HEK293 (cell line): ENCODE measurements around the gene SHBG.

ENCODE experiments used
- CTCF ChIA-PET: fragments of 350-600 bp; formaldehyde crosslinking; extraction: SDS; loops from one replicate; lab custom pipeline; 2021; ENCODE audit warnings: antibody characterized with exemption; lab: Yijun Ruan, JAX
- POLR2A ChIA-PET: fragments of 300-600 bp; formaldehyde crosslinking; extraction: SDS; loops from one replicate; lab custom pipeline; 2020; ENCODE audit warnings: antibody characterized with exemption, inconsistent platforms; lab: Yijun Ruan, JAX
- H3K27ac ChIP-seq: fragments of 200-500 bp; sonication (Bioruptor generic); 2 replicates; pipeline ENCODE4 v1.5.1; 2014; ENCODE audit warnings: low read depth, low read length, control low read depth, inconsistent platforms; ENCODE audit errors: extremely low read depth
- H3K36me3 ChIP-seq, 2 experiments: fragments of 200-500 bp in 1 of 2; sonication (Bioruptor generic) in 1 of 2; 1 replicate in 1 of 2; 2 replicates in 1 of 2; pipeline ENCODE4 v1.5.1; 2014 to 2017; ENCODE audit warnings: inconsistent platforms in 2 of 2, low read length in 2 of 2; ENCODE audit not compliant: control insufficient read depth in 2 of 2, insufficient read depth in 1 of 2
- H3K4me1 ChIP-seq: fragments of 200-500 bp; sonication (Bioruptor generic); 2 replicates; pipeline ENCODE4 v1.5.1; 2014; ENCODE audit warnings: mild to moderate bottlenecking, low read length, inconsistent platforms; ENCODE audit not compliant: control insufficient read depth, insufficient read depth
- H3K4me3 ChIP-seq: 2 replicates; pipeline ENCODE4 v1.5.1; 2011; ENCODE audit warnings: low read depth, mild to moderate bottlenecking, control low read depth, low read length, moderate library complexity
- H3K9me3 ChIP-seq: fragments of 200-500 bp; sonication (Bioruptor generic); 2 replicates; pipeline ENCODE4 v1.5.1; 2014; ENCODE audit warnings: low read depth, low read length, inconsistent platforms; ENCODE audit not compliant: control insufficient read depth, insufficient read depth
- BCL11A ChIP-seq: fragments of 450-650 bp; formaldehyde crosslinking; IDR thresholded peaks from 2 replicates; pipeline ENCODE4 v1.5.1; 2016; ENCODE audit warnings: low read depth, missing biosample characterization, missing genetic modification characterization
- HIC1 ChIP-seq: fragments of 450-650 bp; formaldehyde crosslinking; IDR thresholded peaks from 2 replicates; pipeline ENCODE4 v1.5.1; 2016; ENCODE audit warnings: missing biosample characterization, missing genetic modification characterization
- HOXA7 ChIP-seq: sonication (generic); formaldehyde crosslinking; IDR thresholded peaks from 2 replicates; pipeline ENCODE4 v1.8.1; 2022; ENCODE audit warnings: missing genetic modification reagents, borderline replicate concordance
- IKZF3 ChIP-seq: fragments of 450-650 bp; IDR thresholded peaks from 2 replicates; pipeline ENCODE4 v1.5.0; 2018; ENCODE audit warnings: missing biosample characterization, mild to moderate bottlenecking, missing genetic modification characterization, moderate library complexity
- MEIS1 ChIP-seq: sonication (generic); formaldehyde crosslinking; IDR thresholded peaks from 2 replicates; pipeline ENCODE4 v1.8.1; 2022; ENCODE audit warnings: missing genetic modification reagents, mild to moderate bottlenecking, borderline replicate concordance
- PATZ1 ChIP-seq: fragments of 450-650 bp; formaldehyde crosslinking; IDR thresholded peaks from 2 replicates; pipeline ENCODE4 v1.5.1; 2016; ENCODE audit warnings: missing biosample characterization, missing genetic modification characterization
- SETDB1 ChIP-seq: IDR thresholded peaks from one replicate; pipeline ENCODE4 v1.6.1; 2017; ENCODE audit warnings: mild to moderate bottlenecking, low read length, moderate library complexity, mixed read lengths; ENCODE audit not compliant: insufficient read length
- SP2 ChIP-seq: fragments of 450-650 bp; formaldehyde crosslinking; IDR thresholded peaks from 2 replicates; pipeline ENCODE4 v1.5.1; 2016; ENCODE audit warnings: missing biosample characterization, missing genetic modification characterization
- ZBTB8A ChIP-seq: fragments of 450-650 bp; formaldehyde crosslinking; IDR thresholded peaks from 2 replicates; pipeline ENCODE4 v1.5.1; 2016; ENCODE audit warnings: missing biosample characterization, missing genetic modification characterization
- ZNF121 ChIP-seq: fragments of 450-650 bp; formaldehyde crosslinking; IDR thresholded peaks from 2 replicates; pipeline ENCODE4 v1.5.1; 2016; ENCODE audit warnings: missing biosample characterization, missing genetic modification characterization
- ZNF221 ChIP-seq: fragments of 450-650 bp; formaldehyde crosslinking; IDR thresholded peaks from 2 replicates; pipeline ENCODE4 v1.5.1; 2017; ENCODE audit warnings: missing biosample characterization, missing genetic modification characterization, borderline replicate concordance
- ZNF280C ChIP-seq: fragments of 450-650 bp; formaldehyde crosslinking; IDR thresholded peaks from 2 replicates; pipeline ENCODE4 v1.5.1; 2016; ENCODE audit warnings: missing biosample characterization, missing genetic modification characterization
- ZNF311 ChIP-seq: fragments of 450-650 bp; formaldehyde crosslinking; IDR thresholded peaks from 2 replicates; pipeline ENCODE4 v1.5.1; 2017; ENCODE audit warnings: missing biosample characterization, missing genetic modification characterization, borderline replicate concordance
- ZNF416 ChIP-seq: fragments of 450-650 bp; formaldehyde crosslinking; IDR thresholded peaks from 2 replicates; pipeline ENCODE4 v1.5.1; 2016; ENCODE audit warnings: missing biosample characterization, missing genetic modification characterization
- ZNF473 ChIP-seq: fragments of 450-650 bp; formaldehyde crosslinking; IDR thresholded peaks from 2 replicates; pipeline ENCODE4 v1.5.1; 2017; ENCODE audit warnings: missing biosample characterization, missing genetic modification characterization
- ZNF510 ChIP-seq: fragments of 450-650 bp; formaldehyde crosslinking; IDR thresholded peaks from 2 replicates; pipeline ENCODE4 v1.5.1; 2018; ENCODE audit warnings: mild to moderate bottlenecking, missing genetic modification characterization, missing biosample characterization; ENCODE audit not compliant: insufficient replicate concordance
- ZNF596 ChIP-seq: fragments of 450-650 bp; IDR thresholded peaks from 2 replicates; pipeline ENCODE4 v1.5.0; 2018; ENCODE audit warnings: missing biosample characterization, mild to moderate bottlenecking, missing genetic modification characterization, moderate library complexity
- ZNF658 ChIP-seq: fragments of 450-650 bp; formaldehyde crosslinking; IDR thresholded peaks from 2 replicates; pipeline ENCODE4; 2016; ENCODE audit warnings: missing biosample characterization, missing genetic modification characterization
- ZNF660 ChIP-seq: fragments of 450-650 bp; IDR thresholded peaks from 2 replicates; pipeline ENCODE4 v1.5.1; 2018; ENCODE audit warnings: missing biosample characterization, mild to moderate bottlenecking, missing genetic modification characterization
- ZNF692 ChIP-seq: fragments of 450-650 bp; formaldehyde crosslinking; IDR thresholded peaks from 2 replicates; pipeline ENCODE4 v1.5.1; 2016; ENCODE audit warnings: missing biosample characterization, missing genetic modification characterization

The SHBG gene

GRCh38 chr17:7667656-7668406 is 37.9 kb downstream of the SHBG start (continued):
- TF ChIP-seq ZNF660 (tag by site-specific recombination): no peak
- no peak for TF ChIP-seq ZNF416 (tag by site-specific recombination)
- TF ChIP-seq IKZF3 (tag by site-specific recombination): no peak
- no peak for TF ChIP-seq SP2 (tag by site-specific recombination)
- TF ChIP-seq MEIS1 (CRISPR knock-in tag): no peak
- no peak for TF ChIP-seq ZNF221
- no peak for TF ChIP-seq ZNF280C (tag by site-specific recombination)
- no peak for TF ChIP-seq ZNF473 (tag by site-specific recombination)
- no peak for TF ChIP-seq HOXA7 (CRISPR knock-in tag)
- no peak for TF ChIP-seq HIC1 (tag by site-specific recombination)

GRCh38 chr17:7668482-7668881 is 38.5 kb downstream of the SHBG start:
- TF ChIP-seq ZNF121 (tag by site-specific recombination): peak; percentile 85
- no peak for TF ChIP-seq HIC1 (tag by site-specific recombination)
- TF ChIP-seq ZBTB8A (tag by site-specific recombination): no peak
- TF ChIP-seq, all 188 proteins: peak for 1
- H3K9me3 ChIP-seq: no peaks in the 10 kb centered on the region
- CTCF ChIA-PET: interaction anchor here (2.0 kb wide), 1 partner anchor 10 kb away, joined by 5 read pairs; no protein-coding TSS in a partner anchor
- POLR2A ChIA-PET: no interaction called here
- H3K4me3 ChIP-seq: no peak overlapping the region
- no peaks in the 10 kb centered on the region for H3K4me1 ChIP-seq
- peaks cover 53 to 67% of the 10 kb centered on the region in 2 experiments for H3K36me3 ChIP-seq
- no peak overlapping the region for H3K27ac ChIP-seq

GRCh38 chr17:7673239-7673638 is 43.3 kb downstream of the SHBG start:
- Histone ChIP-seq H3K27ac (no peak overlapping the region), H3K4me3 (no peak overlapping the region), H3K4me1 (no peaks in the 10 kb centered on the region), H3K9me3 (no peaks in the 10 kb centered on the region), H3K36me3 (peaks cover 53 to 77% of the 10 kb centered on the region in 2 experiments)
- POLR2A ChIA-PET: interaction anchor here (0.5 to 4.9 kb wide), 5 partner anchors 13 to 89 kb away, joined by 3 to 38 read pairs (median 4); partner anchors contain the start of genes ATP1B2, MPDU1, SOX15 and TP53
- CTCF ChIA-PET: interaction anchor here (0.6 to 5.6 kb wide), 20 partner anchors 8 to 814 kb away, joined by 3 to 55 read pairs (median 4); partner anchors contain the start of genes SAT2, TP53 and WRAP53
- TF ChIP-seq BCL11A (tag by site-specific recombination): no peak
- no peak for TF ChIP-seq ZNF658 (tag by site-specific recombination)
- TF ChIP-seq SETDB1: peak; percentile 36
- TF ChIP-seq IKZF3 (tag by site-specific recombination): no peak
- no peak for TF ChIP-seq ZNF692 (tag by site-specific recombination)
- no peak for TF ChIP-seq ZNF510 (tag by site-specific recombination)
- no peak for TF ChIP-seq ZNF596 (tag by site-specific recombination)
- no peak for TF ChIP-seq ZNF221
- no peak for TF ChIP-seq ZNF311 (tag by site-specific recombination)
- no peak for TF ChIP-seq PATZ1
